Heart left ventricle (tissue), 16 donors: ENCODE results near the gene CLCA4. TPM values are rescaled to one million over a fixed set of nuclear protein-coding genes. Genes with fewer than 3 reads are reported as not detected.

ENCODE experiments used
- ATAC-seq, 4 donors: fragments of 200-7000 bp; cut with Tn5 transposase; one replicate each; pipeline ENCODE4 v1.9.1; 2020 to 2022; ENCODE audit warnings: moderate library complexity in 4 of 4, mild to moderate bottlenecking in 3 of 4, moderate number of reproducible peaks in 1 of 4
- DNase-seq, 5 donors: peaks; one replicate each; pipeline ENCODE4 v3.0.0-alpha.2; 2020
- H3K27ac ChIP-seq, 12 donors: fragments of 200-600 bp; sonication (generic) in 4 of 12; one replicate each; pipeline versions ENCODE4 v1.5.0 to v1.8.0; 2016 to 2022; ENCODE audit warnings: mild to moderate bottlenecking in 2 of 12
- H3K27me3 ChIP-seq, 9 donors: fragments of 200-600 bp; sonication (generic) in 2 of 9; one replicate each; pipeline versions ENCODE4 v1.5.1 to v1.8.0; 2016 to 2022; ENCODE audit warnings: mild to moderate bottlenecking in 3 of 9
- H3K36me3 ChIP-seq, 9 donors: fragments of 200-600 bp; sonication (generic) in 2 of 9; one replicate each; pipeline versions ENCODE4 v1.5.0 to v1.8.0; 2018 to 2022; ENCODE audit warnings: mild to moderate bottlenecking in 2 of 9
- H3K4me1 ChIP-seq, 12 donors: fragments of 200-600 bp; sonication (generic) in 4 of 12; one replicate each; pipeline versions ENCODE4 v1.5.0 to v1.8.0; 2016 to 2022; ENCODE audit warnings: mild to moderate bottlenecking in 3 of 12
- H3K4me3 ChIP-seq, 12 donors: fragments of 200-600 bp; sonication (generic) in 4 of 12; one replicate each; pipeline versions ENCODE4 v1.5.0 to v1.8.0; 2017 to 2022; ENCODE audit warnings: mild to moderate bottlenecking in 9 of 12, moderate library complexity in 4 of 12
- H3K9me3 ChIP-seq, 12 donors: fragments of 200-600 bp; sonication (generic) in 4 of 12; one replicate each; pipeline versions ENCODE4 v1.5.0 to v1.8.0; 2016 to 2022; ENCODE audit warnings: mild to moderate bottlenecking in 1 of 12
- POLR2A ChIP-seq, 2 donors: fragments of 450-650 bp; IDR thresholded peaks; one replicate each; pipeline ENCODE4 v1.6.1; 2017; ENCODE audit warnings: antibody characterized with exemption in 2 of 2, mild to moderate bottlenecking in 2 of 2, moderate library complexity in 2 of 2
- WGBS, 4 donors: extraction: QIAGEN DNeasy Blood & Tissue Kit in 2 of 4; methylation state at CpG; one replicate each; pipeline versions ENCODE4 v1.1.5 to v1.1.7; 2013 to 2018; 5-methylcytosine and 5-hydroxymethylcytosine counted together
- intact Hi-C, 10 donors: fragments of 100-400 bp; cut with DNase I; formaldehyde crosslinking; loops; one replicate each; pipeline versions ENCODE4 v1.11.1 to v1.14.2; 2022
- polyA plus RNA-seq, 2 donors: library from polyadenylated mRNA; stranded (reverse); fragments of 200-250 nt; gene quantifications; one replicate each; pipeline ENCODE4 v1.2.3, GENCODE V29; 2013
- total RNA-seq, 9 donors: library from RNA; depleted of rRNA in 2 of 9; stranded (reverse); fragments of >200 nt in 2 of 9; fragmentation: NEBNext Ultra II Directional in 3 of 9; extraction: Animal tissue kit (Norgen Biotek cat#: 25700) in 3 of 9; gene quantifications; one replicate each; pipeline versions ENCODE4 v1.1.0 to v1.2.4, GENCODE V29; 2016 to 2023
- TF ChIP-seq, protein P1 (sequence below), 12 donors: fragments of 200-600 bp; sonication (generic) in 4 of 12; IDR thresholded peaks; one replicate each; pipeline versions ENCODE4 v1.5.0 to v1.8.0; 2018 to 2022; ENCODE audit warnings: antibody characterized with exemption in 12 of 12, mild to moderate bottlenecking in 5 of 12
- donor health status: ischemic (EF 13 %, LVEDD 7.1; RV severe dilation, severe dysfunction).
- donor health status: healthy with polysubstance abuse.
- donor health status: DM: no; HTN: yes; CAD: no.
- donor health status: DM: no; HTN: no; CAD: no.
- donor health status: ischemic (EF 25% LVEDD 6.9; RV normal size, moderate dysfunction).
- donor health status: ischemic (EF 25% LVEDD 5.7; RV mildly dilated, moderate dysfunction).
- donor health status: healthy.
- donor health status: DM: yes; HTN: yes; CAD: no.
- donor health status: ischemic (EF 35%, LVEDD 5.7; RV mildly dilated, moderate dysfunction).
- donor health status: nonischemic (EF 11% LVEDD 7.7; RV severe dilation, severe dysfunction).
- donor health status: DM: yes; HTN: yes; CAD: no.
- donor health status: PGD.
- donor health status: ischemic (EF 29% LVEDD 5.4; RV normal size, mild dysfunction).
- donor health status: nonischemic (EF 23%, LVEDD 6.1; RV moderate dilation, normal function).

Gene CLCA4
- total and polyA plus RNA-seq, 11 donors: 0.14 to 0.51 TPM; not detected in 9

DNA sequence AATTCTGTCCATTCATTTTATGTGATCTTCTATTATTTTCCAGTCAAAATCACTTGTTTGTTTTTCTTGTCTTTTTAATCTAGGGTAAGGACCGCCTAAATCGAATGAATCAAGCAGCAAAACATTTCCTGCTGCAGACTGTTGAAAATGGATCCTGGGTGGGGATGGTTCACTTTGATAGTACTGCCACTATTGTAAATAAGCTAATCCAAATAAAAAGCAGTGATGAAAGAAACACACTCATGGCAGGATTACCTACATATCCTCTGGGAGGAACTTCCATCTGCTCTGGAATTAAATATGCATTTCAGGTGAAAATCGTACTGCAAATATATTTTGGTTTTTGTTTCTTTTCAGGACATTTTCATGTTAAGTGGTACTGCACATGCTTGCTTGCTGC is 20.5 kb downstream of the CLCA4 start:
- no peaks in the 10 kb centered on the region for H3K36me3 ChIP-seq
- ATAC-seq (no peak), DNase-seq (no peak)
- intact Hi-C loops: no loop called here
- H3K4me1 ChIP-seq: no peaks in the 10 kb centered on the region
- no peak overlapping the region for H3K4me3 ChIP-seq
- 78 to 84% (median 84%) methylated on average over 3 of the region's 3 CpGs for WGBS, 4 donors
- no peaks in the 10 kb centered on the region for H3K9me3 ChIP-seq
- TF ChIP-seq, protein P1, sequence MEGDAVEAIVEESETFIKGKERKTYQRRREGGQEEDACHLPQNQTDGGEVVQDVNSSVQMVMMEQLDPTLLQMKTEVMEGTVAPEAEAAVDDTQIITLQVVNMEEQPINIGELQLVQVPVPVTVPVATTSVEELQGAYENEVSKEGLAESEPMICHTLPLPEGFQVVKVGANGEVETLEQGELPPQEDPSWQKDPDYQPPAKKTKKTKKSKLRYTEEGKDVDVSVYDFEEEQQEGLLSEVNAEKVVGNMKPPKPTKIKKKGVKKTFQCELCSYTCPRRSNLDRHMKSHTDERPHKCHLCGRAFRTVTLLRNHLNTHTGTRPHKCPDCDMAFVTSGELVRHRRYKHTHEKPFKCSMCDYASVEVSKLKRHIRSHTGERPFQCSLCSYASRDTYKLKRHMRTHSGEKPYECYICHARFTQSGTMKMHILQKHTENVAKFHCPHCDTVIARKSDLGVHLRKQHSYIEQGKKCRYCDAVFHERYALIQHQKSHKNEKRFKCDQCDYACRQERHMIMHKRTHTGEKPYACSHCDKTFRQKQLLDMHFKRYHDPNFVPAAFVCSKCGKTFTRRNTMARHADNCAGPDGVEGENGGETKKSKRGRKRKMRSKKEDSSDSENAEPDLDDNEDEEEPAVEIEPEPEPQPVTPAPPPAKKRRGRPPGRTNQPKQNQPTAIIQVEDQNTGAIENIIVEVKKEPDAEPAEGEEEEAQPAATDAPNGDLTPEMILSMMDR (IDR thresholded peaks at IDR 0.05): no peak
- no peak for TF ChIP-seq POLR2A (IDR thresholded peaks at IDR 0.05)
- H3K27me3 ChIP-seq: no peaks in the 10 kb centered on the region
- H3K27ac ChIP-seq: no peak overlapping the region

DNA sequence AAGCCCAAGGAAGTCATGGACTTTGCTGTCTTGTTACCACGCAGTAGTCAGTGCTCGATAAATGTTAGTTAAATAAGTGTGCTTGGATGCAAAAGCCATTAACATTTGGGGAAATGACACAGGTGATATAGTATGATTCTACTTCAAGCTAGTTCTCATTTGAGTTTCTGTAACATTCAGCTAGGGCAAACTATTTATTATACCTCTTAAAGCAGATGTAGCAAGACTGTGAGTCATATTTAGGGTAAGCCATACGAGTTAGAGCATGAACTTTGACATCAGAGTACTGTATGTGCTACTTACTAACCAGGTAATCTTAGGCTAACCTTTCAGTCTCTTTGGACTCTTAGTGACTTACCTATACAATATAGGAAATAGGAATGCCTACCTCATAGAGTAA is 21.0 kb downstream of the CLCA4 start:
- ATAC-seq: no peak
- intact Hi-C loops: no loop called here
- 81 to 89% (median 83%) methylated on average over 3 of the region's 3 CpGs for WGBS, 4 donors
- TF ChIP-seq, protein P1 (IDR thresholded peaks at IDR 0.05): no peak
- no peak for TF ChIP-seq POLR2A (IDR thresholded peaks at IDR 0.05)
- H3K27me3 ChIP-seq: no peaks in the 10 kb centered on the region
- H3K4me1 ChIP-seq: no peaks in the 10 kb centered on the region
- DNase-seq: no peak
- H3K36me3 ChIP-seq: no peaks in the 10 kb centered on the region
- no peak overlapping the region for H3K27ac ChIP-seq
- H3K9me3 ChIP-seq: no peaks in the 10 kb centered on the region
- H3K4me3 ChIP-seq: no peak overlapping the region

DNA sequence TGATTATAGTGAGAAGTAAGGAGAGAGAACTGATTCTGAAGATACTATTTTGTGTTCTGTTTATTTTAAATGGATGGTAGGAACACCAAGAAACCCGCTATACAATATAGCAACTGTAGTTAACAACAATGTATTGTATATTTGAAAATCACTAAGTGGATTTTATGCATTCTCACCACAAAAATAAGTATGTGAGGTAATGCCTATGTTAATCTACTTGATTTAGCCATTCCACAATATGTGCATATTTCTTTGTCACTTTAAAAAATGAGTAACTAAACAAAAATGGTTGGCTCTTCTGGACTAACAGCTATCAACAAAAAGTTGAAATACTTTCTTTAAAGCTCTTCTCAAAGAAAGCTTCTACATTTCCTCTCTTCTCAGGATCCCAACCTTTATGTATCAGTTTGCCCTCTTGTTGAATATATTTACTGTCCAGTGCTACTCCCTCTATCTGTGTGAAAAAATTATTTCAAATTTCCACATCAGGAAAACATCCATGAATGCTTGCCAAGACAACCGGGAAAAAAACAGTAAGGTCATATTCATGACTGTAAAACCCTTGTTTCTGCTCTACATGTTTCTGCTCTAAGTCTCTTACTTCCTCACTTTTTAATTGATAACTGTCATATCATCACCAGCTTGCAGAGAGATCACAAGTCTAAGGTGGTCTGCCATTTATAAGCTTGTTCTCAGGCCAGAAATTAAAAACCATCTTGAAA is 27.0 kb downstream of the CLCA4 start:
- no peaks in the 10 kb centered on the region for H3K36me3 ChIP-seq
- no peak for TF ChIP-seq POLR2A (IDR thresholded peaks at IDR 0.05)
- no peaks in the 10 kb centered on the region for H3K9me3 ChIP-seq
- no peak for DNase-seq
- H3K27me3 ChIP-seq: no peaks in the 10 kb centered on the region
- intact Hi-C loops: no loop called here
- no peaks in the 10 kb centered on the region for H3K4me1 ChIP-seq
- no peak for ATAC-seq
- no peak overlapping the region for H3K4me3 ChIP-seq
- H3K27ac ChIP-seq: no peak overlapping the region
- WGBS, 4 donors: 74 to 82% (median 76%) methylated on average over 2 of the region's 2 CpGs

DNA sequence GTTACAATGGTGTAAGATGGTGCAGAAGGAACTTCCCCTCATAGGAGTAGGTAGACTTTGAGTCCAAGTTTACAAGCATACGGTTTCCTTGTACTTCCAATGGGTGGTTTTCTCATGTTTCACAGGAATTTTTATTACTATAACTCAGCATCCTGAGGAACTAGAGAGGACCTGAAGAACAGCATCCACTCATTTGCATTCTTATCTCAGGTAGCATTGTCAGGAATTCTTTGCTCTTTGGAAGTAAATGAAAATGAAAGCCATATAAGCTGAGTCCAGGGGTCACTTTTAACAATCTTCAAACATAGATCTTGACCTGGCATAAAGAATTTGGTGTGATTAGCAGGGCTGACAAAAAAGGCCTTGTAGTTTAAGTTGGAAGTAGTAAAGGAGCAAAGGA is 34.4 kb downstream of the CLCA4 start:
- no peaks in the 10 kb centered on the region for H3K36me3 ChIP-seq
- intact Hi-C loops: no loop called here
- TF ChIP-seq, protein P1 (IDR thresholded peaks at IDR 0.05): no peak
- TF ChIP-seq POLR2A (IDR thresholded peaks at IDR 0.05): no peak

DNA sequence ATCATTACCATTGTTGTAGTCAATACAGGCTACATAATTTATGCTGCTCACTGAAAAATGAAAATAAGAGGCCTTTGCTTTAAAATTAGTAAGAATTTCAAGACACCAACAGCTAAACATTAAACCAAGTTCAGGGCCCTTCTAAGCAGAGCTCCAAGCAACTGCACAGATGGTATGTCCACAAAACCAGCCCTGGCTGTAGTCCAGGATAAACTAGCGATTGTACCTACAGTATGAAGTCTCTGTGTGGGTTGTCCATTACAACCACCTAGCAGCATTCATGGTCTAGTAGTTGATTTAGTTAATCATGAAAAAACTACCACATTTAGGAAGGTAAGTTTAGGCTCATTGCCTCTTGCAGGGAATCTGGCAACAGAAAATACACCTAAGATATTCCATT is 35.3 kb downstream of the CLCA4 start:
- Histone ChIP-seq H3K27me3 (no peaks in the 10 kb centered on the region), H3K27ac (no peak overlapping the region), H3K9me3 (no peaks in the 10 kb centered on the region), H3K36me3 (no peaks in the 10 kb centered on the region), H3K4me3 (no peak overlapping the region), H3K4me1 (no peaks in the 10 kb centered on the region)
- DNase-seq: no peak
- TF ChIP-seq, protein P1 (IDR thresholded peaks at IDR 0.05): no peak
- no peak for TF ChIP-seq POLR2A (IDR thresholded peaks at IDR 0.05)
- 84 to 100% (median 86%) methylated on average over 1 of the region's 1 CpG for WGBS, 4 donors
- intact Hi-C loops: no loop called here
- ATAC-seq: no peak

More for the DNA sequence above, 34.4 kb downstream of the CLCA4 start:
- Histone ChIP-seq H3K4me1 (no peaks in the 10 kb centered on the region), H3K27me3 (no peaks in the 10 kb centered on the region), H3K4me3 (no peak overlapping the region), H3K27ac (no peak overlapping the region), H3K9me3 (no peaks in the 10 kb centered on the region)
- no peak for DNase-seq
- WGBS, 4 donors: 72 to 84% (median 81%) methylated on average over 1 of the region's 1 CpG
- no peak for ATAC-seq
